ENCODE measurements around the gene ELOVL1. TPM values are rescaled to one million over a fixed set of nuclear protein-coding genes. Genes with fewer than 3 reads are reported as not detected.
A peak's percentile ranks its signal among the peaks of the same experiment; 100 is the strongest.

Gene ELOVL1
- total and polyA plus RNA-seq, 12 donors = 24.9 to 242 (median 67.2) TPM

DNA sequence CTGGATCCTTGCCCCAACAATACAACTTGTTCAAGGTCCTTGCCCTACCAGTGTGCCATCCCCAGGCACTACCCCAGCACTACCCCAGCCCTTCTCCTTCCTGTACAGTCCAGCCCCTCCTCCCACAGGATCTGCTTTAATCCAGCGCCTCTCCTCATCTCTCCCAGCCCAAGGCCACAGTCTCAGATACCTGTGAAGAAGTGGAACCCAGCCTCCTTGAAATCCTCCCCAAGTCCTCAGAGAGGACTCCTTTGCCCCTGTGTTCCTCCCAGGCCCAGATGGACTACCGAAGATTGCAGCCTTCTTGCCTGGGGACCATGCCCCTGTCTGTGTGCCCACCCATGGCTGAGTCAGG is 15.5 kb downstream of the ELOVL1 start:
- intact Hi-C loops (cut with DNase I) = loop anchor here in 1 of 2 donors (5.0 kb wide), 1 partner anchor 115 kb away; no protein-coding TSS in a partner anchor
- no peaks in the 10 kb centered on the region for H3K27me3 ChIP-seq
- H3K4me3 ChIP-seq = no peak overlapping the region
- H3K36me3 ChIP-seq (replicated peaks in 1 of 2) = no peaks in the 10 kb centered on the region
- peaks cover 0 to 8% of the 10 kb centered on the region in 2 donors for H3K4me1 ChIP-seq (replicated peaks in 1 of 2)
- H3K27ac ChIP-seq = no peak overlapping the region
- 74 to 96% (median 92%) methylated on average over 2 of the region's 2 CpGs for WGBS, 4 donors
- DNase-seq = no peak
- TF ChIP-seq, protein P1, sequence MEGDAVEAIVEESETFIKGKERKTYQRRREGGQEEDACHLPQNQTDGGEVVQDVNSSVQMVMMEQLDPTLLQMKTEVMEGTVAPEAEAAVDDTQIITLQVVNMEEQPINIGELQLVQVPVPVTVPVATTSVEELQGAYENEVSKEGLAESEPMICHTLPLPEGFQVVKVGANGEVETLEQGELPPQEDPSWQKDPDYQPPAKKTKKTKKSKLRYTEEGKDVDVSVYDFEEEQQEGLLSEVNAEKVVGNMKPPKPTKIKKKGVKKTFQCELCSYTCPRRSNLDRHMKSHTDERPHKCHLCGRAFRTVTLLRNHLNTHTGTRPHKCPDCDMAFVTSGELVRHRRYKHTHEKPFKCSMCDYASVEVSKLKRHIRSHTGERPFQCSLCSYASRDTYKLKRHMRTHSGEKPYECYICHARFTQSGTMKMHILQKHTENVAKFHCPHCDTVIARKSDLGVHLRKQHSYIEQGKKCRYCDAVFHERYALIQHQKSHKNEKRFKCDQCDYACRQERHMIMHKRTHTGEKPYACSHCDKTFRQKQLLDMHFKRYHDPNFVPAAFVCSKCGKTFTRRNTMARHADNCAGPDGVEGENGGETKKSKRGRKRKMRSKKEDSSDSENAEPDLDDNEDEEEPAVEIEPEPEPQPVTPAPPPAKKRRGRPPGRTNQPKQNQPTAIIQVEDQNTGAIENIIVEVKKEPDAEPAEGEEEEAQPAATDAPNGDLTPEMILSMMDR (IDR thresholded peaks at IDR 0.05) = no peak
- TF ChIP-seq POLR2A (IDR thresholded peaks at IDR 0.05) = no peak
- no peaks in the 10 kb centered on the region for H3K9me3 ChIP-seq (replicated peaks in 1 of 3)

DNA sequence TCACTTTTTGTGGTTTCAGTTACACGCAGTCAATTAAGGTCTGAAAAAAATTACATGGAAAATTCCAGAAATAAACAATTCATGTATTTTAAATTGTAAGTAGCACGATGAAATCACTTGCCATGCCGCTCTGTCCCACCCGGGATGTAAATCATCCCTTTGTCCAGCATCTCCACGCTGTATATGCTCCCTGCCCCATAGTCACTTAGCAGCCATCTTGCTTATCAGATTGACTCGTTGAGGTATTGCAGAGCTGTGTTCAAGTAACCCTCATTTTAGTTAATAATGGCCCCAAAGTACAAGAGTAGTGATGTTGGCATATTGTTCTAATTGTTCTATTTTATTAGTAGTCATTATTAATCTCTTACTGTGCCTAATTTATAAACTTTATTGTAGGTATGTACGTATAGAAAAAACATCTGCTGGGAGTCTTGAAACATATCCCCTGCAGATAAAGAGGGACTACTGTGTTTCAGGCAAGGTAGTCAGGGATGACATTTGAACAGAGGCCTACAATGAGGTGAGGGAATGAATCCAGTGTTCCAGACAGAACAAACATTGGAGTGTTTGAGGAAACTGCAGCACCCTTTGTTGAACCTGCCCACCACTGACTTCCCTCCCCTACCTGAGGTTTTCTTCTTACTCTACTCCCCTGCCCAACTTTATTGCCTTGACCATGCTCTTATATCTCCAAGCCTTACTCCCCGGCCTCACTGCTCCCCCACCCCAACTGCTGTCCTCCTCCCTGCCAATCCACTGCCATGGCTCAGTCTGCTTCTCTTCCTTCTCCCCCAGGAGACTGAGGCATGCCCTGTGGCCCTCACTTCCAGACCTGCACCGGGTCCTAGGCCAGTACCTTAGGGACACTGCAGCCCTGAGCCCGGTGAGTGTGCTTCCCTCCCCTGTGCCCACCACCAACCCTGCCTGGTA is 16.1 kb downstream of the ELOVL1 start:
- no peak for TF ChIP-seq POLR2A (IDR thresholded peaks at IDR 0.05)
- TF ChIP-seq, protein P1 (IDR thresholded peaks at IDR 0.05) = no peak
- Histone ChIP-seq H3K4me3 (no peak overlapping the region), H3K36me3 (replicated peaks in 1 of 2) (no peaks in the 10 kb centered on the region), H3K27ac (no peak overlapping the region), H3K9me3 (replicated peaks in 1 of 3) (no peaks in the 10 kb centered on the region), H3K4me1 (replicated peaks in 1 of 2) (peaks cover 0 to 6% of the 10 kb centered on the region in 2 donors), H3K27me3 (no peaks in the 10 kb centered on the region)
- whole genome bisulfite sequencing, 4 donors = 87 to 92% (median 90%) methylated on average over 10 of the region's 10 CpGs
- DNase-seq = no peak
- intact Hi-C loops (cut with DNase I) = loop anchor here in 1 of 2 donors (5.0 kb wide), 1 partner anchor 114 kb away; no protein-coding TSS in a partner anchor

DNA sequence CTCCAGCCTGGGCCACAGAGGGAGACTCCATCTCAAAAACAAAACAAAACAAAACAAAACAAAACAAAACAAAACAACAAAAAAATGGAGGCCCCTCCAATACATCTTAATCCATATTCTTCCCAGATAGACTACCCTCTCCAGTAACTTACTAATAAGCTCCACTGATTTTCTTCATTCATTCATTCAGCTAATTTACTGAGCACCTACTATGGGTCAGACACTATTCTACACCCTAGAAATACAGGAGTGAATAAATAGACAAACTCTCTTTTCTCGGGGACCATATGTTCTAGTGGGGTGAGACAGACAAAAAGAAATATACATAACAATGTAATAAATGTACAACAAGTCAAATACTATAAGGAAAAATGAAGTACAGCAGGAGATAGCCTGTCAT is 16.8 kb downstream of the ELOVL1 start:
- DNase-seq = no peak
- intact Hi-C loops (cut with DNase I) = loop anchor here in 1 of 2 donors (5.0 kb wide), 1 partner anchor 114 kb away; no protein-coding TSS in a partner anchor
- H3K36me3 ChIP-seq (replicated peaks in 1 of 2) = no peaks in the 10 kb centered on the region
- WGBS, 4 donors = 82 to 97% (median 93%) methylated on average over 1 of the region's 1 CpG
- H3K27me3 ChIP-seq = no peaks in the 10 kb centered on the region
- H3K27ac ChIP-seq = no peak overlapping the region
- no peak for TF ChIP-seq POLR2A (IDR thresholded peaks at IDR 0.05)
- TF ChIP-seq, protein P1 (IDR thresholded peaks at IDR 0.05) = no peak
- no peak overlapping the region for H3K4me3 ChIP-seq
- H3K4me1 ChIP-seq (replicated peaks in 1 of 2) = peaks cover 0 to 6% of the 10 kb centered on the region in 2 donors
- no peaks in the 10 kb centered on the region for H3K9me3 ChIP-seq (replicated peaks in 1 of 3)

DNA sequence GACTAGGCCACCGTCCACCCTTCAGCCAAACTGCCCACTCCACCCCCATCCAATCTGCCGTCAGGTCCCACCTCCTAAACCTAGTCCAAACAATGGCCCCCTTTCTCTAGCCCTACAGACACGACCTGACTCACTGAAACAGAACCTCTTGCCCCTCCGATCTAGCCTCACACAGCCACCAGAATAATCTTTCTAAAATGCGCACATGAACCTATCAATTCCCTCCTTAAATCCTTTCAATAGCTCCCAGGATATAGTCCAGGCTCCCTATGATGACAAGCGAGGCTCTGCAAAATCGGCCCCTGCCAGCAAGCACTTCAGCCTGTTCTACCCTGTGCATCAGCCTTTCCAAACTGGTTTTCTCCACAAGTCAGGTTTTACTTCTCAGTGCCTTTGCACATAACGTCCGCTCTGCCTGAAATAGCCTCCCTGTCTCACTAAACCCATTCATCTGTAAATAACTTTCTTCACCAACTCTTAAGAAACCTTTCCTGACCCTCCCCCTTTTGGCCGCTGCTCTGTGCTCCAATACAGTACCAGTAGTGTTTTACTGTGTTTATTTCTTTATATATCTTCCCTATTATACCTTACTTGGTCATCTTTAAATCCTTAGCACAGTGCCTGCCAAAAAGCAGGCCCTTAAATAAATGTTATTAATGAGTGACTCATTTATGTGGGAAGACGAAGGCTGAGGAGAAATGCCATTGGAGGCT is 18.1 kb downstream of the ELOVL1 start:
- DNase-seq = peak in 1 of 7 donors; percentile 55

More for the DNA sequence above, 18.1 kb downstream of the ELOVL1 start:
- Histone ChIP-seq H3K27me3 (no peaks in the 10 kb centered on the region), H3K27ac (peak overlapping the region; percentile 67 to 94 (median 88)), H3K9me3 (replicated peaks in 1 of 3) (no peaks in the 10 kb centered on the region), H3K4me1 (replicated peaks in 1 of 2) (peaks cover 3 to 12% of the 10 kb centered on the region in 2 donors), H3K4me3 (peak overlapping the region in 2 of 4 donors; percentile 51 to 63), H3K36me3 (replicated peaks in 1 of 2) (no peaks in the 10 kb centered on the region)
- intact Hi-C loops (cut with DNase I) = loop anchor here in 1 of 2 donors (5.0 kb wide), 1 partner anchor 112 kb away; no protein-coding TSS in a partner anchor
- 57 to 60% (median 58%) methylated on average over 10 to 11 of the region's 11 CpGs for WGBS, 4 donors
- no peak for TF ChIP-seq POLR2A (IDR thresholded peaks at IDR 0.05)
- TF ChIP-seq, protein P1 (IDR thresholded peaks at IDR 0.05) = no peak
